Measurements from ENCODE around the gene HDAC1. TPM values are rescaled to one million over a fixed set of nuclear protein-coding genes. Genes with fewer than 3 reads are reported as not detected.

The HDAC1 gene
- total RNA-seq (2021; fragmentation: NEBNext Ultra II Directional; extraction: Animal tissue kit (Norgen Biotek cat#: 25700)): 10 to 100 TPM; 78.5 to 94.9 (median 92.2) TPM
- long read RNA-seq, transcript HDAC1-201 (14 exons, 2,124 nt): major isoform, 93 of 154 reads
- long read RNA-seq, partial matches to known transcripts: 49 of 154 reads
- long read RNA-seq, other reads (novel, unspliced or antisense): 12 of 154 reads

- H3K4me3 Mint-ChIP-seq: peak within 1 kb of the TSS; percentile 98
- peaks cover 2% of the 10 kb centered on the region; the same call in 1 of the 2 replicates for H3K27me3 Mint-ChIP-seq (ENCODE audit: insufficient read depth)
- H3K4me1 Mint-ChIP-seq (ENCODE audit: low read depth): peaks cover 23% of the 10 kb centered on the region
- TF ChIP-seq CTCF (IDR thresholded peaks at IDR 0.05): no peak
- peak; percentile 91 for DNase-seq
- peaks cover 18% of the 10 kb centered on the region for H3K36me3 Mint-ChIP-seq (ENCODE audit: low read depth)
- H3K27ac Mint-ChIP-seq: peak within 1 kb of the TSS; percentile 96
- no peaks in the 10 kb centered on the region for H3K9me3 Mint-ChIP-seq
Measured at GRCh38 chr1:32291708-32292538, at the start of gene HDAC1. TSS of gene HDAC1 (plus strand) at chr1:32292083. CDS start at chr1:32292170, 87 bp downstream.

- no peak for TF ChIP-seq CTCF (IDR thresholded peaks at IDR 0.05)
- Mint-ChIP-seq H3K27me3 (ENCODE audit: insufficient read depth) (no peaks in the 10 kb centered on the region), H3K27ac (no peak overlapping the region; the same call in 1 of the 2 replicates), H3K4me3 (no peak overlapping the region), H3K4me1 (ENCODE audit: low read depth) (peaks cover 31% of the 10 kb centered on the region), H3K36me3 (ENCODE audit: low read depth) (no peaks in the 10 kb centered on the region), H3K9me3 (no peaks in the 10 kb centered on the region)
- no peak for DNase-seq
Measured at GRCh38 chr1:32242341-32242851, 49.5 kb upstream of the HDAC1 start.

- Mint-ChIP-seq H3K4me3 (peak within 1 kb of the TSS; percentile 45; the same call in 1 of the 2 replicates), H3K9me3 (no peaks in the 10 kb centered on the region), H3K27ac (peak within 1 kb of the TSS; percentile 83), H3K36me3 (ENCODE audit: low read depth) (no peaks in the 10 kb centered on the region), H3K4me1 (ENCODE audit: low read depth) (peaks cover 43% of the 10 kb centered on the region), H3K27me3 (ENCODE audit: insufficient read depth) (peaks cover 1% of the 10 kb centered on the region; the same call in 1 of the 2 replicates)
- no peak for TF ChIP-seq CTCF (IDR thresholded peaks at IDR 0.05)
- peak; percentile 70 for DNase-seq
Measured at GRCh38 chr1:32246888-32247273, 45.0 kb upstream of the HDAC1 start, which contains the start of gene FAM167B. TSS of gene FAM167B (plus strand) at chr1:32247222. CDS start at chr1:32247422, 200 bp downstream.

- Mint-ChIP-seq H3K4me3 (no peak overlapping the region), H3K4me1 (ENCODE audit: low read depth) (peaks cover 40% of the 10 kb centered on the region), H3K27ac (peak overlapping the region; percentile 83; the same call in 1 of the 2 replicates), H3K27me3 (ENCODE audit: insufficient read depth) (peaks cover 1% of the 10 kb centered on the region; the same call in 1 of the 2 replicates), H3K9me3 (no peaks in the 10 kb centered on the region), H3K36me3 (ENCODE audit: low read depth) (no peaks in the 10 kb centered on the region)
- DNase-seq: no peak
- no peak for TF ChIP-seq CTCF (IDR thresholded peaks at IDR 0.05)
Measured at GRCh38 chr1:32247452-32247851, 44.4 kb upstream of the HDAC1 start.

- Mint-ChIP-seq H3K4me3 (no peak overlapping the region), H3K4me1 (ENCODE audit: low read depth) (peaks cover 38% of the 10 kb centered on the region)
- DNase-seq: peak; percentile 53
Measured at GRCh38 chr1:32247983-32248889, 43.6 kb upstream of the HDAC1 start.

More at GRCh38 chr1:32247983-32248889, 43.6 kb upstream of the HDAC1 start:
- H3K36me3 Mint-ChIP-seq (ENCODE audit: low read depth): no peaks in the 10 kb centered on the region
- H3K9me3 Mint-ChIP-seq: no peaks in the 10 kb centered on the region
- no peak overlapping the region for H3K27ac Mint-ChIP-seq
- H3K27me3 Mint-ChIP-seq (ENCODE audit: insufficient read depth): peaks cover 1% of the 10 kb centered on the region; the same call in 1 of the 2 replicates
- TF ChIP-seq CTCF (IDR thresholded peaks at IDR 0.05): peak; percentile 88

Data from HFFc6 (cell line).